NB4 (cell line): Measurements from ENCODE around the gene STARD10.

Experiments
- DNase-seq: peaks from one replicate; pipeline ENCODE4 v3.0.0; 2010; ENCODE audit warnings: low read depth
- H3K4me3 ChIP-seq: one replicate; pipeline ENCODE4 v1.5.1; 2011; ENCODE audit warnings: mild to moderate bottlenecking, low read depth, low read length, moderate library complexity
- CTCF ChIP-seq: IDR thresholded peaks from one replicate; pipeline ENCODE4 v1.5.1; 2012; ENCODE audit warnings: low read depth, low read length
- MAX ChIP-seq: IDR thresholded peaks from 2 replicates; pipeline ENCODE4 v1.6.1; 2011; ENCODE audit warnings: low read depth, low read length
- MYC ChIP-seq: IDR thresholded peaks from 2 replicates; pipeline ENCODE4 v1.6.1; 2011; ENCODE audit warnings: low read depth, low read length
- POLR2A ChIP-seq: IDR thresholded peaks from 2 replicates; pipeline ENCODE4 v1.6.1; 2011; ENCODE audit warnings: mild to moderate bottlenecking; ENCODE audit not compliant: insufficient read length; ENCODE audit errors: extremely low read depth

The STARD10 gene

GRCh38 chr11:72771507-72771906 lies 22.3 kb downstream of the STARD10 start:
- no peak for DNase-seq
- no peak for TF ChIP-seq MYC
- no peak for TF ChIP-seq CTCF
- no peak for TF ChIP-seq POLR2A
- no peak for TF ChIP-seq MAX
- no peak overlapping the region for H3K4me3 ChIP-seq

- no peak overlapping the region for H3K4me3 ChIP-seq
- no peak for DNase-seq
- TF ChIP-seq POLR2A, result no peak
- TF ChIP-seq MYC, result no peak
- no peak for TF ChIP-seq MAX
- TF ChIP-seq CTCF, result no peak
Measured at GRCh38 chr11:72770799-72771198, 23.0 kb downstream of the STARD10 start.

DNA sequence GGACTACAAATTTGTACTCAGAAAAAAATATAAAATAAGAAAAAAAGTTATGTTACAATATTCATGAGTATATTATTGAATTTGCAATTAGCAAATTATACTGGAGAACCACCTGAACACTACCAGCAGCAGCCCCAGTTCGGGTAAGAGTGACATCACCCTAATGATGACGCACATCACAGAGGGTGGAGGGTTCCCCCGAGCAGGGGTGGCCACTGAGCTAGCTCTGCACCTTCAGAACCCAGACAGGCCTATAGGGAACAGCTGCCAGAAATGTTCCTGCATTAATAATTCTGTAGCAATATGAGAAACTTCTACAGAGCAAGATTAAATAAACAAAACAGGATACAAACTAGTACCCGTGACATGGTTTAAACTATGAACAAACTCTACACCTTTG lies 24.2 kb downstream of the STARD10 start:
- no peak overlapping the region for H3K4me3 ChIP-seq
- no peak for TF ChIP-seq MYC
- TF ChIP-seq POLR2A, result no peak
- TF ChIP-seq CTCF, result no peak
- no peak for TF ChIP-seq MAX
- no peak for DNase-seq

- TF ChIP-seq POLR2A, result no peak
- no peak for TF ChIP-seq MYC
- TF ChIP-seq MAX, result no peak
- no peak for TF ChIP-seq CTCF
- DNase-seq, result no peak
- H3K4me3 ChIP-seq, result no peak overlapping the region
Measured at GRCh38 chr11:72768581-72768980, 25.3 kb downstream of the STARD10 start.

DNA sequence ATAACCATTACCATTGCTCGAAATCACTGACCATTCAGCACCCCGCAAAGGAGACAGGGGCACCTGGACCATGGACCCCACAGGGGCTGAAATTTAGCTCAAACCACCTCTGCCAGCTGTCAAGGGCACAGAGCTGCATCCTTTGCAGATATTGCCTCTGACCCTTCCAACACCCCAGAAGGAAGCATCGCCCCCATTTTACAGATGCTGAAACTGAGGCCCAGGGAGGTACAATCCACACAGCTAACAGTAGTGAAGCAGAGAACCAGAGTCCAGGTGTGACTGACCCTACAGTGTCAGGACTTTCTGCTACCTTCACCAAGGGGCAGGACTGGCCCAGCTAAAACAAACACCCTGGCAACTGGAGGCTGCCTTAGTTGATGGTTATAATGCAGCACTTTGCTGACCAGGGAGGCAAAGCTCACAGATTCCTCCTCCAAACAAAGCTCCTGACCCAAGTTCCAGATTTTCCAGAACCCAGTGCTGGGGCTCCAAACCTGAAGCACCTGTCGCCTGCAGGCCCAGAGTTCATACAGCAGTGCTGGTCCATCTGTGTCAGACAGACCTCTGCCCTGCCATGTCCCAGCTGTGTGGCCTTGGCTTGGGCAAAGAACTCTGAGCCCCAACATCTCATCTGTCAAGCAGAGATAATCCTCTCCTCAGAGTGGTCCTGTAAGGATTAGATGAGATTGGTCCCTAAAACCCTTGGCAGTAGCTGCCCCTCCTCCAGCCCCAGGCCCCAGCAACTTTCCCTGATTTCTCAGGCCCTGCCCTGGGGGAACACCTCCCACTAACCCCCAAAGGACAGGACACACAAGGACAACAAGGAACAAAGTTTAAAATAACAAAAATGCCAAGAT lies 26.4 kb downstream of the STARD10 start:
- DNase-seq, result no peak
- H3K4me3 ChIP-seq, result no peak overlapping the region
- no peak for TF ChIP-seq CTCF
- no peak for TF ChIP-seq MYC
- no peak for TF ChIP-seq POLR2A
- TF ChIP-seq MAX, result no peak
